HepG2 (cell line): ENCODE data around the gene KNG1.

Source experiments
- CTCF ChIP-seq: sonication (generic); formaldehyde crosslinking; IDR thresholded peaks from 2 replicates; pipeline ENCODE4 v1.5.0; 2020; ENCODE audit warnings: mild to moderate bottlenecking, missing genetic modification reagents, moderate library complexity
- ZNF878 ChIP-seq: sonication (generic); formaldehyde crosslinking; IDR thresholded peaks from 2 replicates; pipeline ENCODE4 v1.8.1; 2023; ENCODE audit warnings: mild to moderate bottlenecking, missing genetic modification reagents, moderate library complexity
- ZZZ3 ChIP-seq: sonication (generic); formaldehyde crosslinking; IDR thresholded peaks from 2 replicates; pipeline ENCODE4 v1.4.0; 2020; ENCODE audit warnings: missing genetic modification reagents, mild to moderate bottlenecking, borderline replicate concordance

- TF ChIP-seq CTCF (CRISPR knock-in tag) (no peak), ZNF878 (CRISPR knock-in tag) (no peak), ZZZ3 (CRISPR knock-in tag) (no peak)
Measured at GRCh38 chr3:186732169-186732766, 15.1 kb downstream of the KNG1 start.
